Tibial artery (tissue), 4 donors: ENCODE data around the gene THYN1.

Experiments used
- DNase-seq, 2 donors: peaks; one replicate each; pipeline ENCODE4 v3.0.0-alpha.2; 2019
- H3K27ac ChIP-seq, 2 donors: fragments of 200-600 bp; sonication (generic) in 1 of 2; 1 replicate in 1 of 2; 2 replicates in 1 of 2; pipeline ENCODE4 v1.5.1; 2018 to 2019; ENCODE audit warnings: mild to moderate bottlenecking in 1 of 2
- H3K27me3 ChIP-seq, 2 donors: fragments of 200-600 bp; sonication (generic) in 1 of 2; one replicate each; pipeline versions ENCODE4 v1.5.1 to v1.6.0; 2016 to 2019
- H3K36me3 ChIP-seq, 3 donors: fragments of 200-600 bp; sonication (generic) in 2 of 3; one replicate each; pipeline ENCODE4 v1.5.1; 2016 to 2019; ENCODE audit warnings: mild to moderate bottlenecking in 2 of 3
- H3K4me1 ChIP-seq, 4 donors: fragments of 200-600 bp; sonication (generic) in 2 of 4; 1 replicate in 3 of 4; 2 replicates in 1 of 4; pipeline ENCODE4 v1.5.1; 2016 to 2019
- H3K4me3 ChIP-seq, 2 donors: fragments of 200-600 bp; sonication (generic) in 1 of 2; 1 replicate in 1 of 2; 2 replicates in 1 of 2; pipeline ENCODE4 v1.5.1; 2018 to 2019; ENCODE audit warnings: mild to moderate bottlenecking in 2 of 2
- H3K9me3 ChIP-seq, 3 donors: fragments of 200-600 bp; sonication (generic) in 1 of 3; one replicate each; pipeline ENCODE4 v1.5.1; 2016 to 2019
- CTCF ChIP-seq, 2 experiments: fragments of 200-600 bp in 1 of 2; fragments of 450-650 bp in 1 of 2; IDR thresholded peaks; one replicate each; pipeline ENCODE4 v1.5.1; 2017 to 2019; ENCODE audit warnings: antibody characterized with exemption in 2 of 2, mild to moderate bottlenecking in 1 of 2, moderate library complexity in 1 of 2
- intact Hi-C: fragments of 100-400 bp; cut with DNase I; formaldehyde crosslinking; loops from one replicate; pipeline ENCODE4 v1.15.0; 2023; ENCODE audit warnings: low total_unique reads

THYN1 gene

GRCh38 chr11:134205729-134206128 lies 47.4 kb downstream of the THYN1 start:
- Histone ChIP-seq H3K27me3 (no peaks in the 10 kb centered on the region), H3K27ac (no peak overlapping the region), H3K4me1 (no peaks in the 10 kb centered on the region), H3K9me3 (no peaks in the 10 kb centered on the region), H3K4me3 (no peak overlapping the region), H3K36me3 (peaks cover 56 to 73% (median 66%) of the 10 kb centered on the region in 3 donors)
- no peak for TF ChIP-seq CTCF (IDR thresholded peaks at IDR 0.05)
- no peak for DNase-seq
- intact Hi-C loops = no loop called here

GRCh38 chr11:134202661-134203060 lies 50.5 kb downstream of the THYN1 start:
- no peak for TF ChIP-seq CTCF (IDR thresholded peaks at IDR 0.05)
- H3K9me3 ChIP-seq = no peaks in the 10 kb centered on the region
- intact Hi-C loops = no loop called here
- H3K27me3 ChIP-seq = no peaks in the 10 kb centered on the region
- no peak overlapping the region for H3K4me3 ChIP-seq
- no peak for DNase-seq
- H3K4me1 ChIP-seq = no peaks in the 10 kb centered on the region
- peaks cover 47 to 58% (median 51%) of the 10 kb centered on the region in 3 donors for H3K36me3 ChIP-seq
- H3K27ac ChIP-seq = no peak overlapping the region

GRCh38 chr11:134200688-134201087 lies 52.5 kb downstream of the THYN1 start:
- no peaks in the 10 kb centered on the region for H3K4me1 ChIP-seq
- H3K27me3 ChIP-seq = no peaks in the 10 kb centered on the region
- peaks cover 41 to 50% (median 46%) of the 10 kb centered on the region in 3 donors for H3K36me3 ChIP-seq
- H3K27ac ChIP-seq = no peak overlapping the region
- no peak for DNase-seq
- H3K9me3 ChIP-seq = no peaks in the 10 kb centered on the region
- no peak overlapping the region for H3K4me3 ChIP-seq
- TF ChIP-seq CTCF (IDR thresholded peaks at IDR 0.05) = no peak
- intact Hi-C loops = no loop called here

- no peak overlapping the region for H3K4me3 ChIP-seq
- no peak for DNase-seq
- no peak overlapping the region for H3K27ac ChIP-seq
- no peaks in the 10 kb centered on the region for H3K4me1 ChIP-seq
- TF ChIP-seq CTCF (IDR thresholded peaks at IDR 0.05) = no peak
- peaks cover 37 to 46% (median 39%) of the 10 kb centered on the region in 3 donors for H3K36me3 ChIP-seq
- no peaks in the 10 kb centered on the region for H3K9me3 ChIP-seq
- H3K27me3 ChIP-seq = no peaks in the 10 kb centered on the region
- intact Hi-C loops = no loop called here
Observed at GRCh38 chr11:134199531-134199930, 53.6 kb downstream of the THYN1 start.
